Adrenal gland (tissue), 12 donors: Measurements from ENCODE around the gene SLC9A4. TPM values are rescaled to one million over a fixed set of nuclear protein-coding genes. Genes with fewer than 3 reads are reported as not detected.

ENCODE experiments used
- DNase-seq, 7 donors: peaks; one replicate each; pipeline ENCODE4 v3.0.0-alpha.2; 2019 to 2020
- H3K27ac ChIP-seq, 5 donors: fragments of 200-600 bp; sonication (generic) in 4 of 5; 1 replicate in 3 of 5; 2 replicates in 2 of 5; pipeline versions ENCODE4 v1.5.1 to v1.8.0; 2016 to 2020; ENCODE audit warnings: mild to moderate bottlenecking in 1 of 5
- H3K27me3 ChIP-seq: fragments of 200-600 bp; 2 replicates; pipeline ENCODE4 v1.8.0; 2021
- H3K36me3 ChIP-seq, 2 donors: fragments of 200-600 bp; replicated peaks in 1 of 2; 1 replicate in 1 of 2; 2 replicates in 1 of 2; pipeline versions ENCODE4 v1.5.1 to v1.8.0; 2018 to 2022
- H3K4me1 ChIP-seq, 2 donors: fragments of 200-600 bp; replicated peaks in 1 of 2; 1 replicate in 1 of 2; 2 replicates in 1 of 2; pipeline versions ENCODE4 v1.5.1 to v1.8.0; 2018 to 2021
- H3K4me3 ChIP-seq, 4 donors: fragments of 200-600 bp; sonication (generic) in 3 of 4; one replicate each; pipeline ENCODE4 v1.5.1; 2016 to 2018
- H3K9me3 ChIP-seq, 3 donors: fragments of 200-600 bp; sonication (generic) in 1 of 3; replicated peaks in 1 of 3; 1 replicate in 2 of 3; 2 replicates in 1 of 3; pipeline versions ENCODE4 v1.5.1 to v1.8.0; 2016 to 2021
- CTCF ChIP-seq, 6 experiments: fragments of 450-650 bp in 4 of 6; fragments of 200-600 bp in 2 of 6; sonication (generic) in 1 of 6; IDR thresholded peaks; 1 replicate in 5 of 6; 2 replicates in 1 of 6; pipeline versions ENCODE4 v1.5.1 to v1.8.0; 2016 to 2021; ENCODE audit warnings: antibody characterized with exemption in 6 of 6, mild to moderate bottlenecking in 2 of 6, moderate library complexity in 1 of 6
- POLR2A ChIP-seq, 2 donors: fragments of 450-650 bp; IDR thresholded peaks; one replicate each; pipeline ENCODE4 v1.6.1; 2017; ENCODE audit warnings: antibody characterized with exemption in 2 of 2, mild to moderate bottlenecking in 2 of 2, moderate library complexity in 1 of 2
- WGBS, 4 donors: extraction: QIAGEN DNeasy Blood & Tissue Kit in 2 of 4; methylation state at CpG; one replicate each; pipeline versions ENCODE4 v1.1.5 to v1.1.7; 2013 to 2017; 5-methylcytosine and 5-hydroxymethylcytosine counted together
- intact Hi-C, 2 donors: fragments of 100-400 bp; cut with DNase I; formaldehyde crosslinking; loops; one replicate each; pipeline versions ENCODE4 v1.14.1 to v1.15.0; 2022 to 2023
- polyA plus RNA-seq, 3 donors: library from polyadenylated mRNA; stranded (reverse); fragments of 200-250 nt in 2 of 3; fragments of 350-450 nt in 1 of 3; fragmentation: Illumina TruSeq in 1 of 3; extraction: RNeasy Lipid Tissue Mini Kit (QIAGEN cat#74804) in 1 of 3; gene quantifications; one replicate each; pipeline ENCODE4 v1.2.3, GENCODE V29; 2013 to 2014
- total RNA-seq, 9 donors: library from RNA; depleted of rRNA in 4 of 9; stranded (reverse); fragments of >200 nt in 4 of 9; fragments of 120-200 nt in 1 of 9; fragmentation: NEBNext Ultra II Directional in 1 of 9; extraction: Animal tissue kit (Norgen Biotek cat#: 25700) in 1 of 9; gene quantifications; one replicate each; pipeline versions ENCODE4 v1.1.0 to v1.2.4, GENCODE V29; 2013 to 2023
- donor health status: healthy with polysubstance abuse.
- donor health status: Bipolar disorder and iron deficiency.
- donor health status: DM: yes; HTN: yes; CAD: no.
- donor health status: DM: no; HTN: no; CAD: no.
- donor health status: DM: no; HTN: no; CAD: no.
- donor health status: DM: yes; HTN: yes; CAD: no.

Gene SLC9A4
- total and polyA plus RNA-seq, 12 donors: 0.17 TPM; not detected in 11

- no peak overlapping the region for H3K4me3 ChIP-seq
- H3K4me1 ChIP-seq: no peaks in the 10 kb centered on the region
- no peaks in the 10 kb centered on the region for H3K36me3 ChIP-seq
- no peak overlapping the region for H3K27ac ChIP-seq
- H3K27me3 ChIP-seq: no peaks in the 10 kb centered on the region
- no peak for TF ChIP-seq CTCF (IDR thresholded peaks at IDR 0.05)
- no peak for TF ChIP-seq POLR2A (IDR thresholded peaks at IDR 0.05)
- 43 to 48% (median 44%) methylated on average over 5 of the region's 5 CpGs for WGBS, 4 donors
- H3K9me3 ChIP-seq: peaks cover 0 to 7% (median 0%) of the 10 kb centered on the region in 3 donors
- intact Hi-C loops: no loop called here
- no peak for DNase-seq
Observed at GRCh38 chr2:102425441-102426132, 47.4 kb upstream of the SLC9A4 start.

GRCh38 chr2:102427249-102427648, 45.8 kb upstream of the SLC9A4 start:
- H3K27ac ChIP-seq: no peak overlapping the region
- no peaks in the 10 kb centered on the region for H3K27me3 ChIP-seq
- no peak for DNase-seq
- peaks cover 0 to 7% (median 0%) of the 10 kb centered on the region in 3 donors for H3K9me3 ChIP-seq
- no peaks in the 10 kb centered on the region for H3K36me3 ChIP-seq
- intact Hi-C loops: no loop called here
- TF ChIP-seq POLR2A (IDR thresholded peaks at IDR 0.05) (no peak), CTCF (IDR thresholded peaks at IDR 0.05) (no peak)
- 43 to 83% (median 52%) methylated on average over 1 of the region's 1 CpG for WGBS, 4 donors
- H3K4me3 ChIP-seq: no peak overlapping the region
- H3K4me1 ChIP-seq: no peaks in the 10 kb centered on the region

GRCh38 chr2:102428573-102428972, 44.5 kb upstream of the SLC9A4 start:
- no peak overlapping the region for H3K4me3 ChIP-seq
- intact Hi-C loops: no loop called here
- WGBS, 4 donors: 63 to 81% (median 68%) methylated on average over 2 of the region's 2 CpGs
- no peak for DNase-seq
- TF ChIP-seq POLR2A (IDR thresholded peaks at IDR 0.05): no peak
- no peak for TF ChIP-seq CTCF (IDR thresholded peaks at IDR 0.05)
- no peaks in the 10 kb centered on the region for H3K27me3 ChIP-seq
- no peak overlapping the region for H3K27ac ChIP-seq
- no peaks in the 10 kb centered on the region for H3K4me1 ChIP-seq
- no peaks in the 10 kb centered on the region for H3K36me3 ChIP-seq
- peaks cover 0 to 7% (median 0%) of the 10 kb centered on the region in 3 donors for H3K9me3 ChIP-seq

GRCh38 chr2:102432386-102432785, 40.6 kb upstream of the SLC9A4 start:
- no peak for DNase-seq
- H3K27me3 ChIP-seq: no peaks in the 10 kb centered on the region
- intact Hi-C loops: no loop called here
- WGBS, 4 donors: 74 to 91% (median 81%) methylated on average over 1 to 2 of the region's 2 CpGs
- no peak for TF ChIP-seq POLR2A (IDR thresholded peaks at IDR 0.05)
- TF ChIP-seq CTCF (IDR thresholded peaks at IDR 0.05): no peak
- no peak overlapping the region for H3K4me3 ChIP-seq
- no peaks in the 10 kb centered on the region for H3K36me3 ChIP-seq
- H3K27ac ChIP-seq: no peak overlapping the region
- H3K9me3 ChIP-seq: peaks cover 0 to 7% (median 0%) of the 10 kb centered on the region in 3 donors
- H3K4me1 ChIP-seq: no peaks in the 10 kb centered on the region
